Measurements from ENCODE around the gene SPTB.
A peak's percentile ranks its signal among the peaks of the same experiment; 100 is the strongest.

The SPTB gene

GRCh38 chr14:64763085-64763782, 116.5 kb downstream of the SPTB start:
- no peak for DNase-seq

- DNase-seq: no peak
Measured at GRCh38 chr14:64762044-64763034, 117.4 kb downstream of the SPTB start.

DNA sequence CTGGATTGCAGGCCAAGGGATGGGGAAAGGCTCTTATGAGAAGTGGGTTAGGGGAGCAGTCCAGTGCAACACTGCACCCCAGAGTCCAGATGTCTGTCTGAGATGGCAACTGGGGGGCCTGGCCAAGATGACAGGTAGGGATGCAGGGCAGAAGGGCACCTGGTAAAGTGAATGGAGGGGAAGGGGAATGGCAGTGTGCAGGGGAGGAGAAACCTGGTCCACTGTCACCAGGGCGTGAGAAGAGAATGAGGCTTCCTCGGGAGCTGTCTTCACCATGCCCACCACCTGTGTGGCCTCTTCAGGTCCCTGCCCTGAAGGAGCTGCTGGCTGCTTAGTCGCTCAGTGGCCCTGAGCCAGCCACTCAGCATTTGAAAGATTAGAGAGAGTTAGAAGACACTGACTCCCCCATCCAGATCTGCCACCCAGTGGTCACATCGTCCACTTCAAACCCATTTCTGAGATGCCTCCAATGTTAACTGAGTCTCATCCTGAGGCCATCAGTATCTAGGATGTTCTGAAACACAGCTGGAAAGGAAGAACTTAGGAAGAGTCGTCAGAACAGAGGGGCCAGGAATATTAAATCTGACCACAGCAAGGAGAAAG, 118.2 kb downstream of the SPTB start:
- no peak for DNase-seq

DNA sequence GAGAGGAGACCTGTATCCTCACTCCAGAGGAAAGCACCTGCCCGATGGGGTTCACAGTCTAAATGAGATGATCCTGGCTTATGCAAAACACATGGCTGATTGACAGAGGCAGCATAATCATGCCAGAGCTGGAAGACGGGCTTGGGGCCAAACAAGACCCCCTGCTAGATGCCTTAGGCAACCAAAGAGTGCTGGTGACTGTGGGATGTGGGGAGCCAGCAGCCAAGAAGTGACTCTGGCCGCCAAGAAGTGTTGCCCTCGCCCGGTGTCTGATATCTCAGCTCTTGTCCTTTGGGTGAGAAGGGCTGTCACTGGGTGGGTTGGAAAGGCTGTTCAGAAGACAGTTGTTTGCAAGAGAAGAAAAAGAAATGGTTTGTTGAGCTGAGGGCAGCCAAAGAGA, 118.8 kb downstream of the SPTB start:
- DNase-seq: no peak

DNA sequence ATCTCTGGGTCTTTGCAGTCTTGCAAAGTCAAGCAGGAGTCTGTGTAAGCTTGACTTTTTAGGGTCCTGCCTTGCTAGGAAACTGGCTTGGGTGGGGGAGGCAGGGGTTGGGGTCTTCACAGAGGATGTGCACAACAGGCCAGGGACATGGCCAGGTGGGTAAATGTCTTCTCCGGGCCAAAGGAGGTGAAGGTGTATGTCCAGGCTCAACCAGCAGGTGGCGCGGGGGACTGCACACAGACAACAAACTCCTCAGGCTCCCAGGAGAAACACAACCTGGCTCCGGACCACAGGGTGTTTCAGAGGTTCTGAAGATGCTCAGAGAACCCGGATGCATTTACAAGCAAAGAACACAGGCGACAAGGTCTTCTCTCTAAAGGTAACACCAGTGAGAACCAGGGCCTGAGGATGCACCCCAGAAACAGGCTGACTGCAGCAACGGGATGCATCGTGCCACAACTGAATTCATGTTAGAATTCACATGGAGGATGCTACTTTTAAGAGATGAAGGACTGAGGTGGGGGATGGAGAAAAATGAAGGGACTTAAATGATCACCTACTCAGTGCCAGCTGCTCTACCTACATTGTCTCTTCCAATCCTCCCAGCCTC, 119.5 kb downstream of the SPTB start:
- DNase-seq: peak; percentile 78

- no peak for DNase-seq
Measured at GRCh38 chr14:64759555-64759938, 120.2 kb downstream of the SPTB start.

DNA sequence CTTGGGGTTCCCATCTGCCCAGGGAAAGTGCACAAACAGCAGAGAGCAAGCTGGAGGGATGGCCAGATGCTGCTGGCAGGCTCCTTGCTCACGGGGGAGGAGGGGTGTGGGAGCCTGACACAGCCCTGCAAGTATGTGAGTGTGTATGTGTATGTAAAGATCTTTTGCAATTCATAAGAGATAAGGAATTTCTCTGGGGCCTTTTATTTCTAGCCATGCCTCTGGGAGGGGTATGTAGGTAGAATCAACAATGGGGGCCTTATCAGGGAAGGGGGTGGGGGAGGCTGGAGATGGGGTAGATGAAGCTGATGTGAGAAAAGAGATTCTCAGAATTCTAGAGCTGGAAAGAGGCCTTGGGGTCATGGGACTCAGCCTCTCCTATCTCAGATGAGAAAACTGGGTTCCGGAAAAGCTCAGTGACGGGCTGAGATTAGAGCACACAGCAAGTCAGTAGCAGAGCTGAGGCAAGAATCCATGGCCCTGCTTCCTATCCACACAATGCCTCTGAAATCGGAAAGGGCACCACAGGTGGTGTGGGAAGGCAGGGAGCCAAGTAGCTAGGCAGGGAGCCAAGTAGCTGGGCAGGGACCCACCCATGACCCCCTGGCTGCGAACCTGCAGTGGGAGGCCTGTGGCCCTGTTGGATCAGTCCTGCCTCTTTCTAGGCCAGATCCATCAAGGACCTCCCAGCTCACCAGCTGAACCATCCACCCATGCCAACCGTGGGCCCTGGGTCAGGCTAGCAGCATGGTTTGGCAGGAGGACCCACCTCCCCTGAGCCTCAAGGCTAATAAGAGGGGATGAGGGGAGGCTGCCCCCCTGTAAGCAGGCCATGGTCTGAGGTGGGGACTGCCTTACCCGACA, 120.8 kb downstream of the SPTB start:
- no peak for DNase-seq

DNA sequence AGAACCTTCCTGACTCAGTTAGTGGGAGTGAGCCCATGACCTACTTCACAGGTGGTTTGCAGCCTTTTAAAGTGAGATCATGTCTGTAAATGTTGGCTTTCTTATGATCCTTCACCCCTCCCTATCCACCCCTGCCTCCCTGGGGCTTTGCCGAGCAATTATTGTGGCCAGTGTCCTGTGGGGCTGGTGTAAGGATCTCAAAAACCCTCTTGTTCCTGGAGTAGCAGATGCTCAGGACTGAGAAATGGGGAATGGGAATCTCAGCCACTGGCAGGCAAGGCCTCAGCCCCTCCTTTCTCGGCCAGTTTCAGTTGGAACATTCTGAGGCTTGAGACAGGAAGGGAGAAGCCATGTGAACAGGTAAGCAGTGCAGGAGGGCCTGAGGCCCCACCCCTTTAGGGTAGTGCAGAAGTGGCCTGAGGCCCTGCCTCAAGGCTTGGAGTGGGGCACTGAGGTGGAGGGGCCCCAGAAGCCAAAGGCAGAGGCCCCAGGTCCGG, 121.6 kb downstream of the SPTB start:
- no peak for DNase-seq

GRCh38 chr14:64757601-64758000, 122.1 kb downstream of the SPTB start:
- no peak for DNase-seq

DNA sequence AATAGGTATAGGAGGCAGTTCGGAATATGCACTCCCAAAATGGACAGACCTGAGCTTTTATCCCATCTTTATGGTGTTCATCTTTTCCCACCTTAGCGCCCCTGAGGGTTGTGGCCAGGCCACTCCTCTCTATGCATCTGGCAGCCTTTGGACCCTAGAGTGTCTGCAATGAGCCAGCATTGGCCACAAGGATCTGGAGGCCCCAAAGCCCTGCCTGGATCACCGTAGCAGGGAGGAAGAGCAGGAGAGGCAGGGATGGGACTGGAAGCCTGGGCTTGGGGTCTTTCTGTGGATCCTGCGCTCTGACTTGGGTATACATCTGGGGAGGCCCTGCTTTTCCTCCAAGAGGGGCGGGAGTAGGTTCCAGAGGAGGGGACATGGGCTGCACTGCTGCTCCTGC, 123.0 kb downstream of the SPTB start:
- DNase-seq: no peak

DNA sequence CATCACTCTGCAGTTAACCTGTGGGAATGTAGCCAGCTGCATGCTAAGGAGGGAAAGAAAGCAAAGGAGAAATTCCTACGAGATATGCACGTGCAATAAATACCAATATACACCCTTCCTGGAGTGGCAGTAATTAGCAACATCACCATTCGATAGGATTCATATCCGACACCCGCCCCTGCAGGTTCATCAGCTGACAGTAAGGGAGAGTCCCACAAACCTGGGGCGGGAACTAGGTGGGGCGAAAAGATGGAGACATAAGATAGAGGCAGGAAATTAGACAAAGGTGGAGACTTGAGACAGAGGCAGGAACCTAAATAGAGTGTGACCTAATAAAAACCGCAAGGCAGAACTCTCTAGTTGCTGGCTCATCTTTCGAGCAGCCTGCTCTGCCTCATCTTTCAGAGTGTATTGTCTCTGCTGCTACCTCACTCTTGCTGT, 123.9 kb downstream of the SPTB start:
- no peak for DNase-seq

GRCh38 chr14:64754685-64755084, 125.0 kb downstream of the SPTB start:
- DNase-seq: no peak

- DNase-seq: no peak
Measured at GRCh38 chr14:64753999-64754398, 125.7 kb downstream of the SPTB start.

GRCh38 chr14:64753374-64753773, 126.3 kb downstream of the SPTB start:
- DNase-seq: no peak

- DNase-seq: no peak
Measured at GRCh38 chr14:64752909-64753308, 126.8 kb downstream of the SPTB start.

- no peak for DNase-seq
Measured at GRCh38 chr14:64748995-64749714, 130.6 kb downstream of the SPTB start.

GRCh38 chr14:64748521-64748920, 131.2 kb downstream of the SPTB start:
- no peak for DNase-seq

DNA sequence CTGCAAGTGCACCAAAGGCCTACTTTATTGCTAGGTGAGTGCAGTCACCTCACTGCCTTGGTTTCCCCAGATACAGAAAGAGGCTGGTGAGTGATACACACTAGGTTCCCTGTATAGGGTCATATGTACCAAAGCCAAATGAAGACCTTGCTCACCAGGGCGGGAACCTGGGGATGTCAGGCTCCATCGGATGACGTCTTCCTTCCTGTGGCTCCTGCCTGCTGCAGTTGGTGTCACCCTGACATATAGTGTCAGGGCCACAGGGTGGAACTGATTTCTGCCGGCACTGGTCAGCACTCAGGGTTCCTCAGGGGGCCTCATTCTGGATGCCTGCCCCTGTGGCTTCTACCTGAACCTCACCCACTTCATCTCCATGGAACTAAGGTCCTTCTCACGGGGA, 132.4 kb downstream of the SPTB start:
- DNase-seq: no peak

DNA sequence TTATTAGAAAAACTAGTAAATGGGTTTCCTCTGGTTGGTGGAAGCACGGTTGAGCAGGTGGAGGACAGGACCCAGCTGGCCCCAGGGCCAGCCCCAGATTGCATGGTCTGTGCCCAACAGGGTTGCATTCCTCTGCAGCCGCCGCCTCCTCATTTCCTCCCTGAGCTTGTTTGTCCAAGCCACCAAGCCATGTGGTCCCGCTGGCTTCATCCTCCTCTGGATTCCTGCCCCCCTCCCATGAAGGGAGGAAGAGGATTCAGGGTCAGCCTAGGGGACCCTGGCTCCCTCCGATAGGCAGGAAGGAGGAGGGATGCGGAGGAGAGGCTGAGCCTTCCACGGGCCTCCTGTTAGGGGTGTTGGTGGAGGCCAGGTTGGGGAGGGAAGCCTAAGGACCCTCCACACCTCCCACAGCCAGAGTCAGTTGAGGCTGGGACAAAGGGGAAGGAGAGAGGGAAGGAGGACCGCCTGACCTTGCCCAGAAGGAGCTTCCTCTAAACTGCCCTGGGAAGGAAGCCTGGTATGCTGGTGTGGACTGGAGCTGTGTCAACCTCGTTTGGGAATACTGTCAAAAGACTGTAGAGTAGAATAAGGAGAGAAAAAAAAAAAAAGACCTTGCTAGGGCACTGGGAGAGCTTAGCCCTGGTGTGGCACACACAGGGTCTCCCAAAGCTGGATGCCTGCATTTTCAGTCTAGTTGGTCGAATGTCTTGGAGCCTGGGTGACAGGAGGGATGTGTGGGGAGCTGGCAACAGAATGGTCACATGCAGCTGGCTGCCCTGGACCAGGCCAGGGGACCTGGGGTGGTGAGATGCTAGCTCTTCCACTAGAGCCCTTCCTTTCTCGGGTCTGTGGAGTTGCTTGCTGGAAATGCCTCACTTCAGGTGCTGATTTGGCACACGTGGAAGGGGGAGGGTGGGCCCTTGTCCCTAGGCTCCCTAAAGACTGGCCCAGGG, 133.1 kb downstream of the SPTB start:
- DNase-seq: no peak

DNA sequence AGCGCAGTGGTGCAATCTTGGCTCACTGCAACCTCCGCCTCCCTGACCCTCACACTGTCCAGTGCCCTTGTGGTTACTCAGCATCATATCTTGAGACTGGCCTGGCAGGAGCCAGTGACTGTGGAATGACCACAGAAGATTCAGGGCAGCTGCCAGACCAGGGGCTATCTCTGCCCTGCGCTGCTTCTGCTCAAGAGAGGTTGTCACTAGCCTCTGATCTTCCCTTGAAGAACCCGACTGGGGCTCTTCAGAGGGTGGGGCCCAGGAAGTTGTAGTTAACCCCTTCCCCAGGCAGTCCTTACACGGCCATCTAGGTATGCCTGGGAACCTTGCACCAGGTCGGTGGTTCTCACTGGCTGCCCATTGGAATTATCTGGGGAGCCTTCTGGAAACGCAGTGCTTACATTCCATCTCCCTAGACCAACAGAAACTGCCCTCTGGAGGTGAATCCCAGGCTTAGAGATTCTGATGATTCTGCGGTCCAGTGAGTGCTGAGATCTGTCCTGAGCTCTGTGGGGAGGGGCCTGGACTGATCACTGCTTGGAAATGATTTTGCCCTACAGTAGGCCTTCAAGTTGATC, 134.1 kb downstream of the SPTB start:
- no peak for DNase-seq

All from activated CD8-positive, alpha-beta memory T cell treated with anti-CD3 and anti-CD28 coated beads for 24 hours (primary cell).